IMR-90 (cell line): Measurements from ENCODE around the gene PKP4.

Experiments
- BHLHE40 ChIP-seq: fragments of 150-350 bp; IDR thresholded peaks from 2 replicates; pipeline ENCODE4 v1.6.1; 2016; ENCODE audit warnings: mild to moderate bottlenecking, low read depth, low read length
- CEBPB ChIP-seq: IDR thresholded peaks from 2 replicates; pipeline ENCODE4 v1.6.1; 2012; ENCODE audit warnings: low read depth, low read length, improper control_type of control experiment
- CHD1 ChIP-seq: IDR thresholded peaks from 2 replicates; pipeline ENCODE4 v1.6.1; 2012; ENCODE audit warnings: low read depth, low read length, improper control_type of control experiment
- CTCF ChIP-seq: conservative IDR thresholded peaks from 2 replicates; pipeline ENCODE4 v1.5.1; 2012; ENCODE audit warnings: mild to moderate bottlenecking, low read depth, low read length, improper control_type of control experiment
- MAFK ChIP-seq: IDR thresholded peaks from 2 replicates; pipeline ENCODE4 v1.6.1; 2012; ENCODE audit warnings: low read depth, low read length, improper control_type of control experiment
- MAZ ChIP-seq: IDR thresholded peaks from 2 replicates; pipeline ENCODE4 v1.6.1; 2012; ENCODE audit warnings: low read depth, mild to moderate bottlenecking, low read length, improper control_type of control experiment, moderate library complexity, borderline replicate concordance
- MXI1 ChIP-seq: IDR thresholded peaks from 2 replicates; pipeline ENCODE4 v1.6.1; 2012; ENCODE audit warnings: low read depth, mild to moderate bottlenecking, low read length, moderate library complexity, borderline replicate concordance
- POLR2A ChIP-seq: IDR thresholded peaks from 2 replicates; pipeline ENCODE4 v1.6.1; 2012; ENCODE audit warnings: mild to moderate bottlenecking, low read depth, low read length
- RAD21 ChIP-seq: IDR thresholded peaks from 2 replicates; pipeline ENCODE4 v1.6.1; 2012; ENCODE audit warnings: low read length, improper control_type of control experiment
- RCOR1 ChIP-seq: IDR thresholded peaks from 2 replicates; pipeline ENCODE4 v1.6.1; 2012; ENCODE audit warnings: mild to moderate bottlenecking, low read length, improper control_type of control experiment; ENCODE audit not compliant: insufficient replicate concordance
- SMC3 ChIP-seq: fragments of 150-350 bp; IDR thresholded peaks from 2 replicates; pipeline ENCODE4 v1.6.1; 2016; ENCODE audit warnings: low read depth, mild to moderate bottlenecking, antibody characterized with exemption, low read length, moderate library complexity
- TF ChIP-seq, protein P1 (sequence below): fragments of 150-350 bp; IDR thresholded peaks from 2 replicates; pipeline ENCODE4 v1.6.1; 2016; ENCODE audit warnings: low read depth, mild to moderate bottlenecking, low read length, moderate library complexity, borderline replicate concordance
- TF ChIP-seq, protein P2 (sequence below): fragments of 150-350 bp; IDR thresholded peaks from 2 replicates; pipeline ENCODE4 v1.6.1; 2017; ENCODE audit warnings: mild to moderate bottlenecking, antibody characterized with exemption, low read length, low read depth

DNA sequence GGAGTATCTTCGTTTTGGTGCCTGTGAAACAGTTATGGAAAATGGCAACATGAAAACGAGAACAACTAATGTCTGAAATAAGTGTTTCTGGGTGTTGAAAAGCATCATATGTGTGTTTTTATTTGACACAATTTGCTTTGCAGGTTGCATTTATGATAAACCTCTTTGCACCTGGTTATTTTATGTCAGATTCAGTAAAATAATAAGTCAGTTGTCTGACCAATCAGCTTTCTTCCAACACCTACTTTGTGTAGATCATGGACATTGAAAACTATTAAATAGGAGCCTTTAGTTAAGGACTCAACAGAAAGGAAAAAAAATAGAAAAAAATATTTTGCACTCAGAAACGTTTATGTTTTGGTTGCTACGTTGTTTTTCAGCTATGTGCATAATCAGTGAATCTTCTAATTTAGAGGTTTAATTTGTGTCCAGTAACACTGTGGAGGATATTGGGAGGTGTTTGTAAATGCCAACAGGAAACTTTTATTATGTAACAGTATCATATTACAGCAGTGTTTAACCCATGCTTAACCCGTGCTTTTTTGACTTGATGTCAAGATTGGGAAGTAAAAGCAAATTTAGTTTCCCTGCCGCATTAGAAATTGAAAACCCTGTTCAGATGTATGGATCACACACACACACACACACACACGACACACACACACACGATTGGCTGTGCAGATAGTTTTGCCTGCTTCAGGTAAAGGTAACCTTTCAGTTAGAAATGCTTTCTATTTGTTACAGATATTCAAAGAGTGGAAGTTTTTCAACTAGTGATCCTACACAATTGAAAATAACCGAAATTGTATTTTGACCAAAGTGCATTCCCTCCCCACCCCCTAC is 2.6 kb downstream of the PKP4 start:
- TF ChIP-seq POLR2A (no peak), RCOR1 (no peak), CTCF (no peak), BHLHE40 (no peak), RAD21 (no peak), CEBPB (no peak), MAZ (no peak), SMC3 (no peak), CHD1 (no peak), MAFK (no peak), MXI1 (no peak)
- TF ChIP-seq, protein P1, sequence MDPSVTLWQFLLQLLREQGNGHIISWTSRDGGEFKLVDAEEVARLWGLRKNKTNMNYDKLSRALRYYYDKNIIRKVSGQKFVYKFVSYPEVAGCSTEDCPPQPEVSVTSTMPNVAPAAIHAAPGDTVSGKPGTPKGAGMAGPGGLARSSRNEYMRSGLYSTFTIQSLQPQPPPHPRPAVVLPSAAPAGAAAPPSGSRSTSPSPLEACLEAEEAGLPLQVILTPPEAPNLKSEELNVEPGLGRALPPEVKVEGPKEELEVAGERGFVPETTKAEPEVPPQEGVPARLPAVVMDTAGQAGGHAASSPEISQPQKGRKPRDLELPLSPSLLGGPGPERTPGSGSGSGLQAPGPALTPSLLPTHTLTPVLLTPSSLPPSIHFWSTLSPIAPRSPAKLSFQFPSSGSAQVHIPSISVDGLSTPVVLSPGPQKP: no peak
- TF ChIP-seq, protein P2, sequence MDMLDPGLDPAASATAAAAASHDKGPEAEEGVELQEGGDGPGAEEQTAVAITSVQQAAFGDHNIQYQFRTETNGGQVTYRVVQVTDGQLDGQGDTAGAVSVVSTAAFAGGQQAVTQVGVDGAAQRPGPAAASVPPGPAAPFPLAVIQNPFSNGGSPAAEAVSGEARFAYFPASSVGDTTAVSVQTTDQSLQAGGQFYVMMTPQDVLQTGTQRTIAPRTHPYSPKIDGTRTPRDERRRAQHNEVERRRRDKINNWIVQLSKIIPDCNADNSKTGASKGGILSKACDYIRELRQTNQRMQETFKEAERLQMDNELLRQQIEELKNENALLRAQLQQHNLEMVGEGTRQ: no peak
